NCI-H2227 (cell line): ENCODE results near the gene TMEM236.

Source experiments
- DNase-seq: peaks from one replicate; lab custom pipeline; 2025; ENCODE audit not compliant: unreplicated experiment; lab: John Stamatoyannopoulos, UW

Gene TMEM236

DNA sequence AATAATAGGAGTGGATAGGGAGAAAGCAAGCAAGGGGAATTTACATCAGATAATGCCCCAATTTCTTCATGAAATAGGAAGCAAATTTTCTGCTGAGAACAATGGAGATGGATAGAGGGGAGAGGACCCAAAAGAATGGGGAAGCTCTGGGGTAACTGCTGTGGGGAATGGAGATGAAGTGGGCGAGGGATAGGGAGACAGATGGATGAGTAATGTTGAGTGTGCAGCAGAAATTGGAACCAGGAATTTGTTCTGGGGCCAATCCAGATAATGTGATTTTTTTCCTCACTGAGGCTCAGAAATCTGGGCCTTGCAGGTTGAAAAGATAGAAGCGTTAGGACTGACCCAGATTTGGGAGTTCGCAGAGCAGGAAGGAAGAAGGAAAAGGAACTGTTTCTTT lies 32.7 kb downstream of the TMEM236 start:
- DNase-seq = no peak

DNA sequence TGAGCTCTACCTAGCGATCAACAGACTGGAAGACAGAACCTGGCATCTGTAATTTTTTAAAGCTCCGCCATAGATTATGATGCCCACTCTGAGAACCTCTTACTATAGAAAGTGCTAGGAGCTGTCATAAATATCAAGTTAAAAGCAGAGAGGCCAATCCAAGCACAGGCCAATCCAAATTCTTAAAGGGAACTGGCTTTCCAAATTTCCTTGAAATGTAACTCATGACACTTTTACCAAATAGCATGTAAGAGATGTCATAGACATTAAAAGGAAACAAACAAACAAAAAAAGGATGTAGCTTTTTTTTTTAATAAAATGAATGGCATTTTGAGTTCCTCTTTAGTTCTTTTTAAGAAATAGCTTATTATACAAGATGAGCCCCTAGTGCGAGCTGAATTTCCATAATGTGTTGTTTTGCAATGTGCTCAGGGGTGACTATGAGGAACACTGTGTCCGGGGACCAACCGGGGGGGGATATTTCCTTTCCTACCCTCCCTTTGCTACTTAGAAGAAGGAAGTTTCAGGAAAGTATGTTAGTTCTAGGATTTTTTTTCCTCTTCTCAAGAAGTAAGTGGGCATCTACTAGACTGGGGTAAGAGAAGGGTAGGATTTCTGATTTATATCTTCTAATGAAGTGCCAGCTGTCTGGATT lies 33.4 kb downstream of the TMEM236 start:
- no peak for DNase-seq

- DNase-seq = no peak
Observed at GRCh38 chr10:17787087-17787961, 35.3 kb downstream of the TMEM236 start.

- no peak for DNase-seq
Observed at GRCh38 chr10:17788646-17789045, 36.6 kb downstream of the TMEM236 start.

- DNase-seq = no peak
Observed at GRCh38 chr10:17789396-17789795, 37.4 kb downstream of the TMEM236 start.

- no peak for DNase-seq
Observed at GRCh38 chr10:17790651-17791050, 38.6 kb downstream of the TMEM236 start.

- DNase-seq = no peak
Observed at GRCh38 chr10:17792991-17793390, 41.0 kb downstream of the TMEM236 start.

GRCh38 chr10:17793823-17794644 lies 42.0 kb downstream of the TMEM236 start:
- no peak for DNase-seq

- DNase-seq = no peak
Observed at GRCh38 chr10:17795083-17795482, 43.1 kb downstream of the TMEM236 start.

DNA sequence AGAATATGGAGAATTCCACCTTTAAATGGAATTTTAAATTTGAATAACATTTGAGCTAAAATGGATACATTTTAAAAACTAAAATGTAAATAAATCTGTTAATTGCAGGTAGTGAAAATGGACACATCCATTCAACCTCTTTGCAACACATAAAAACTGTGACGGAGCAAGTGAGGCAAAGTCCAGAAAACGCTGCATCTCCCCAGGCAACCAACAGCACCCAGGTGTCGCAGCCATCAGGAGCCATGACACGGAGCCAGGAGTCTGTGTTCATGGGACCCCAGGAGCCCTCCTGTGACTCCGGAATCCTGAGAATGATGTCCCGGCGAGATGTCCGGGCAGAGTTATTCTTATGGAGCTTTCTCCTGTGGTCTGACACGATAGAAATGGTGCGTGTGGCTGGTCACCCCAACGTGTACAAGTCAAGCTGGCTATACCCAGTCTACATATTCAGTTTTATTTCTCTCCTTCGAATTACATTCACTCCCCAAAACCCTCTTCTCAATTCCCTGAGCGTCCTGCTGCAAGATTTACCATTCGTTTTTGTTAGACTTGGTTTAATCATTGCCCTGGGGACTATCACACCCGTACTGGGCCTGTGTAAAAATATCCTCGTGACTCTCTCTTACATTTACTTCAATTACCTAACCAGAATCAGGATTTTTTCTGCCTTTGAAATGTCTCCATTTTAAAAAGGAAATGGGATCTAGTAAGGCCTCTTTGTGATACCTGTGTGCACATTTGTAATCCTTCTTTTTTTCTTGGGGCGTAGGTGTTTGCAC lies 44.0 kb downstream of the TMEM236 start:
- DNase-seq = no peak

- no peak for DNase-seq
Observed at GRCh38 chr10:17801507-17801906, 49.5 kb downstream of the TMEM236 start.

DNA sequence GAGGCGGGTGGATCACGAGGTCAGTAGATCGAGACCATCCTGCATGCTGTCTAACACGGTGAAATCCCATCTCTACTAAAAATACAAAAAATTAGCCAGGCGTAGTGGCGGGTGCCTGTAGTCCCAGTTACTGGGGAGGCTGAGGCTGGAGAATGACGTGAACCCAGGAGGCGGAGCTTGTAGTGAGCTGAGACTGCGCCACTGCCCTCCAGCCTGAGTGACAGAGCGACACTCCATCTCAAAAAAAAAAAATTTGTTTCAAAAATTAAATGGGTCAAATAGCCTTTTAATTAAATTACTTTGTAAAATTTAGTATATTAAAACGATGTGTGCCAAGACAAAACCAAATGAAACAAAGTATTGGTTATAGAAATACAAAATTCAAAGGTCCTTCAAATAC lies 50.3 kb downstream of the TMEM236 start:
- no peak for DNase-seq

- DNase-seq = no peak
Observed at GRCh38 chr10:17802976-17803375, 51.0 kb downstream of the TMEM236 start.

DNA sequence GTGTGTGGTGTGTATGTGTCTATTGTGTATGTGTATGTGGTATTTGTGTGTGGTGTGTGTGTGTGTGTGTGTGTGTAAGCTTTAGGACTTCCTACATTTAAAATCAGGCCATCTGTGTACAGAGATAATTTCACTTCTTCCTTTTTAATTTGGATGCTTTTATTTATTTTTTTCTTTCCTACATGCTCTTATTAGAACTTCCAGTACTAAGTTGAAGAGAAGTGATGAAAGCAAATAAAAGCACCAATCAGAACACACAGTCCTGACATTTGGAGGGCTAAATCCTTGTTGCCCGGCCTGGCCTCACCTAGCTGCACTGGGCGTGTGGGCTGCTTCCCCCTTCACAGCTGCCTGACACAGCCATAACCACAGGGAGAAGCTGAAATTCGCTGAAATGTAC lies 53.3 kb downstream of the TMEM236 start:
- DNase-seq = no peak

GRCh38 chr10:17805921-17806577 lies 54.0 kb downstream of the TMEM236 start:
- no peak for DNase-seq

GRCh38 chr10:17808971-17809841 lies 57.2 kb downstream of the TMEM236 start, which contains the start of gene MRC1:
Gene MRC1 (plus strand): TSS chr10:17809348. CDS start chr10:17809466, 118 bp downstream.
- no peak for DNase-seq

GRCh38 chr10:17811146-17811865 lies 59.3 kb downstream of the TMEM236 start:
- no peak for DNase-seq

DNA sequence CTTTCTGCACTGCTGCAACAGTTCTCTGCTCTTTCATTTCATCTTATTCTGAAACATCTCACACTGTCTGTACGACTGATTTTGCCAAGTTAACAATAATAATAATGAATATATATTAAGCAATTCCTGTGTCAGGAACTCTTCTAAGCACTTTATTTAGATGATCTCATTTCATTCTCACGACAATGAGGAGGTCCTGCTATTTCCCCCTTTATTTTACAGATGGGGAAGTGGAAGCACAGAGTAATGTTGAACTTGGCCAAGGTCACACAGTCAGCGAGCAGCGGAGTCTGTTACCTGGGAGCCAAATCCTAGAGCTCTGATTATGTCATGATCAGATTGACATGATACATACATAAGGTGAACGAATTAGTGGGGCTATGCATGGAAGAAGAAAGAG lies 63.0 kb downstream of the TMEM236 start:
- DNase-seq = no peak

GRCh38 chr10:17816199-17816598 lies 64.2 kb downstream of the TMEM236 start:
- DNase-seq = no peak
